HG02870 (cell line): ENCODE data around the gene CCDC157.

Experiments
- ATAC-seq: cut with Tn5 transposase; IDR thresholded peaks from one replicate; pipeline ENCODE4 v1.9.1; 2021; ENCODE audit warnings: mild to moderate bottlenecking, moderate library complexity; ENCODE audit not compliant: unreplicated experiment

The CCDC157 gene

DNA sequence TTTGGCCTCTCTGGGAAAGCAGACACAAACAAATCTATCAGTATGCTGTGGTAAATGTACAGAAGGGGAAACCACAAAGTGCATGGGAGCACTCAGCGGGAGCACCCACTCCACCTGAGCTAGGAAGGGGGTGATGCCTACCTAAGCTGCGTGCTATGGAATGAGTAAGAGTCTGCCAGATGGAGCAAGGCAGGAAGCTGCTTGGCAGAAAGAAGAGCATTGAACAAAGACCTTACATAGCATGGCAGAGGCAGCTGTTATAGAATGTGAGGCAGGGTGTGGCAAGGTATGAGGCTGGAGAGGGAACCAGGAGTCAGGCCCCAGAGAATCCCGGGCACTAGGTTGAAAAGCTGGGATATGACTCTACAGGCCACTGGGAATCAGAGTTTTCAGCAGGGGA, 55.0 kb downstream of the CCDC157 start:
- no peak for ATAC-seq

DNA sequence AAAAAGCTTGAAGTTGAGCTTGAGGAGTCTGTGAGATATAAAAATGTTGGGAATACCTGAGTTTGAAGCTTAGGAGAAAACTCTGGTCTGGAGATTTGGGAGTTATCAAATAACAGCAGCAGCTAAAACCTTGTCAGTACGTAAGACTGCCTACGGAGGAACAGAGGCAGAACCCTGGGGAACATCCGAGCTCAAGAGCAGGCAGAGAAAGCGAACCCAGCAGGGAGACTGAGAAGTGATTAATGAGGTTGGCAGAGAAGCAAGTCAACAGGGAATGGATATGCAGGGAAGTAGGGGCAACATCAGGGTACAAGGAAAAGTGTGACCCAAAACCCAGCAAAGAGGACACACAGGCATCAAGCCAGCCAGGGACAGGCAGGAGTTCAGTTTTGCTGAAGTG, 56.2 kb downstream of the CCDC157 start:
- no peak for ATAC-seq

DNA sequence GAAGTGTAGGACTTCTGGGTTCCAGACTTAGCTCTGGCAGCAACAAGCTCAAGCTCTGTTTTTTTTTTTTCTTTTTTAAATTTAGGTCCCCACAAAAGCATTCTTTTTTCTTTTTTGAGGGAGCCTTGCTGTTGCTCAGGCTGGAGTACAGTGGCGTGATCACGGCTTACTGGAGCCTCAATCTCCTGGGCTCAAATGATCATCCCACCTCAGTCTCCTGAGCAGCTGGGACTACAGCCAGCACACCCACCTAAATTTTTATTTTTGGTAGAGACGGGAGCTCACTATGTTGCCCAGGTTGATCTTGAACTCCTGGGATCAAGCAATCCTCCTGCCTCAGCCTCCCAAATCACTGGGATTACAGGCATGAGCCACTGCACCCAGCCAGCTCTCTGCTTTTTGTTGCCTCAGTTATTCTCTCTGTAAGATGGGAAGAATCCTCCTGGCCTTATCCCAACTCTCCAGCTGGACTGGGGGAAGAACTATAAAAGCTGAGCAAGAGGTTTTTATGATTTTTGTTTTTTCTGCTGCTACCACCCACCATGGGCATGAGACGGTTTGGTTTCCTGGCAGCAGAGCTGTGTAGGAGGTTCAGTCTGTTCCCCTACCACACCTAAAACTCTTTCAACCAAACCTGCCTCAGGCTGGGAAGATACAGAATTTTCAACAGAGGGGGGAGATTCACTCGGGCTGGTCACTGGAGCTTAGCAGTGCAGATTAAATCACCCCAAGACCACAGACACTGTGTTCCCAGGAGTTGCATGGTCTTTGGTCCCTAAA, 57.1 kb downstream of the CCDC157 start:
- ATAC-seq: no peak

DNA sequence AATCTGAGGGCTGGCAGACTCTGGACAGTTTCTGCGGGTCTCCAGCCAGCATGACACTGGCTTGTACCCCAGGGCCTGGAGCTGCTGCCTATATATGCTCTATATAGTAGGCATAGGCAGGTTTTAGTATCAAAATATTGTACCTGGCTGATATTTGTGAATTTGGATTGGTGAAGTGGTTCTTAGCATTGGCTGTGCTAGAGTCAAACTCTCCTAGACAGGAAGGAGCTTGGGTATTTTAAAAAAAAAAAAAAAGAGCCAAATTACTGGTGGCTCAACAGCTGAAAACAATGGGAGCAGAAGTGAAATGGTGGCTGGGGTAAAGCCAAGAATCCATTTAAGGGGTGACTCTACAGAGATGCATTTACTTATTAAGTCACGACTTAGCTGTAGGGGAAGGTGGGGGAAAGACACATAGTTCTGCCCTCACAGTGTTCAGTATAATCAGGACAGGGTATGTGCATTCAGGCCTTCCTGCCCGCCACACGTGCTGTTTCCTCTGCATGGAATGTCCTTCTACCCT, 57.8 kb downstream of the CCDC157 start:
- ATAC-seq: no peak

DNA sequence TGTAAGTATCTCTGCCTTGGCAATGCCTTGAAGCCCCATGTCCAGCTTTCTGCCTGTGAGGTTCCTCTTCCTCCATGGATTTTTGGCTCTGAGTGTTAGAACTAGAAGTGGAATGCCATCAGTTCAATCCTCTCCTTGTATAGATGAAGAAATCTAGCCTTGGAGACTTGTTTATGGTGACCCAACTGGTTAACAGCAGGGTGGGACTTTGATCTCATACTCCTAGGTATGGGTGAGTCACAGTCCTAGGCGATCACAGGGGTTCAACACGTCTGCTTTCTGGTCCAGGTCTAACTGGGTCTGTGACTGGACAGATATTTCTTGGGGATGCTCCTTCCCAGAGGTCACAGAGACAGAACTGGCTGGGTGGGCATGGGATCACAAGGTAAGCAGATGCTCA, 59.6 kb downstream of the CCDC157 start:
- no peak for ATAC-seq

DNA sequence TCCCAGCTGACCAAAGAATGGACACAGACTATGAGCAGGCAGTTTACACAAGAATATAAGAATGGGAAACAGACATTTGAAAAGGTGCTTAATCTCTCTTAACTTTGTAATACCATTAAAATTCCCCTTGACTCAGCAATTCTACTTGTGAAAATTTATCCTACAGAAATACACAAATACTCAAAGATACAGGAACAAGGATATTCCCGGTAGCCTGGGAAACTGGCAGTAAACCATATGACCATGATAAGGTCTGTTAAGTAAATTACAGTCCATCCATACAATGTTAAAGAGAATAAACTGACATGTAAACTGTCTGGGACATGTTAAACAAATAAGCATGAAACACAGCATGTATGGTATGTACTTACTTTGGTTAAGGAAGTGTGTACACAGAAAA, 60.0 kb downstream of the CCDC157 start:
- ATAC-seq: no peak

DNA sequence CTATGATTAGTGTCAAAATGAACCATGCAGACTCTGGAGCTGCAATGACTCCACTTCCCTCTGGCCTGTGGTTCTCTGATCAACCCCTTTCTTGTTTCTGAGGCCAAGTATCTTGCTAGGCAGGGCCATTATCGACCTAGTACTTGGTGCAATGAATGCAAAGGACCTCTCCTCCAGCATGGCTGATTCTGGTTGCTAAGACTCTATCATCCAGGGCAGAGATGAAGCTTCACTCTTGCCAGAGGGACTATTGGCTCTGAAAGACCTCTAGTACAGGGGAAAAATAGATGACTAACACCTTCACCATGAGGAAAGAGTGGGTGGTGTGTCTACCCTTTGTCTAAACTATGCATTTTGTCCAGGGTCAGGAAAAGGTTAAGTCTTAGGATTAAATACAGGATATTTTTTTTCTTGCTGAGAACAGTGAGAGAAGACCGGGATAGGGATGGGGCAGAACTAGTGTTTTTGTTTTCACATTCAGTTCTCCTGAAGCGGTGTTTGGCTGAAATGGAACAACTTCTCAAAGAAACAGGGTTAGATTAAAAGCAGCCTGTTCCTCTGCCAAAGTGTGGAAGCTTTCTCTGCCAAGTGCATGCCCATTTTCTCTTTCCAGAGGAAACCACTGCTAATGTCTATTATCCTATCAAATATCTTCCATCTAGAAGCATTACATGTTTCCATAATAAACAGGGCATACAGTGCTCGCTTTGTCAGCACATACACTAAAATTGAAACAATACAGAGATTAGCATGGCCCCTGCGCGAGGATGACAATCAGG, 63.7 kb downstream of the CCDC157 start:
- ATAC-seq: no peak

DNA sequence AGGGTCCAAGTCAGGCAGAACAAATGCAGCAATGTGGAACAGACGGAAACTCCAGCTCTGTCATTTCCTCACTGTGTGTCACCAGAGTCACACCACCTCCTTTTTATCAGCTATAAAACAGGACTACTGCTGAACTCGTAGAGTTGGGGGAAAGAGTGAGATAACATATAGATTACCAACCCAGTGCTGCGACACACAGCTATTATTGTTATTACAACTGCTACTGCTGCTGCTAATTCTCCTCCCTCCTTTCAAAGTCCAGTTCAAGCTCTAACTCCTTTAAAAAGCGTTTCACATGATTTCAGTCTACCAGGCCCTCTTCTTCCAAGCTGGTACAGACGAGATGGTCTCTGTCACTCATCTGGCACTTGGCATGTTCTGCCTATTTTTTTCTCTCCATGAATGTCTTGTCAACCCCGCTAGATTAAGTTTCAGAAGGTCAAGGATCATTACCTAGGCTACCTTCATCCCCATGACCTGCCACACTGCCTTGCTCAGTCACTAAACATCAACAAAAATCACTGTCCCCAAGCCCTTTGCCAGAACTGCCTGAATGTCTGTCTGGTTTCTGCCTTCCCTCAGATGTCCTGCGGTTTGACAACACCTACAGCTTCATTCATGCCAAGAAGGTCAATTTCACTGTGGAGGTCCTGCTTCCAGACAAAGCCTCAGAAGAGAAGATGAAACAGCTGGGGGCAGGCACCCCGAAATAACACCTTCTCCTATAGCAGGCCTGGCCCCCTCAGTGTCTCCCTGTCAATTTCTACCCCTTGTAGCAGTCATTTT, 65.1 kb downstream of the CCDC157 start:
- ATAC-seq: no peak

DNA sequence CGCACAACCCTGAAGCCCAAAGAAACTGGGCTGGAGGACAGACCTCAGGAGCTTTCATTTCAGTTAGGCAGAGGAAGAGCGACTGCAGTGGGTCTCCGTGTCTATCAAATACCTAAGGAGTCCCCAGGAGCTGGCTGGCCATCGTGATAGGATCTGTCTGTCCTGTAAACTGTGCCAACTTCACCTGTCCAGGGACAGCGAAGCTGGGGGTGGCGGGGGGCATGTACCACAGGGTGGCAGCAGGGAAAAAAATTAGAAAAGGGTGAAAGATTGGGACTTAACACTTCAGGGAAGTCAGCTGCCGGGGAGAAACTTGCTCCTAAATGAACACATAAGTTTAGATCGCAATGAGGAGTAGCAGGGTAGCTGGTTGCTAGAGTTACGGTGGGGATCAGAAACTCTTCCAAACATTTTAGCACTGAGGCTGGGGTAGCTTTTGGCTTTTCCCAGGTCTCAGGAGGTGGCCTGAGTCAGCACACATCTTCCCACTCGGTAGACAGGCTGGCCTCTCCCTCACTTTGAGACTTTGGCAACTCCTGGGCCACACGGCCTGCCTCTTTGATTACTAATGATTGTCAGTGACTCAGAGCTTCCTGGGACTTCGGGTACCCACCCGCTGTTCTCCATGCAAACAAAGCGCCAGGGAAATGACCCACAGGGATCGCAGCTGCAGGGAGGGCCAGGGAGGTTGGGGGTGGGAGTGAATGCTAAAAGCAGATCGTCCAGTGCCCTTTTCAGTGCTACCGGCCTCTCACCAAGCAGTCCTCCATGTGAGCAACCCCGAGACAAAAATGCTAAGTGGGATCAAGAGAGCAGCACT, 65.9 kb downstream of the CCDC157 start:
- ATAC-seq: no peak

DNA sequence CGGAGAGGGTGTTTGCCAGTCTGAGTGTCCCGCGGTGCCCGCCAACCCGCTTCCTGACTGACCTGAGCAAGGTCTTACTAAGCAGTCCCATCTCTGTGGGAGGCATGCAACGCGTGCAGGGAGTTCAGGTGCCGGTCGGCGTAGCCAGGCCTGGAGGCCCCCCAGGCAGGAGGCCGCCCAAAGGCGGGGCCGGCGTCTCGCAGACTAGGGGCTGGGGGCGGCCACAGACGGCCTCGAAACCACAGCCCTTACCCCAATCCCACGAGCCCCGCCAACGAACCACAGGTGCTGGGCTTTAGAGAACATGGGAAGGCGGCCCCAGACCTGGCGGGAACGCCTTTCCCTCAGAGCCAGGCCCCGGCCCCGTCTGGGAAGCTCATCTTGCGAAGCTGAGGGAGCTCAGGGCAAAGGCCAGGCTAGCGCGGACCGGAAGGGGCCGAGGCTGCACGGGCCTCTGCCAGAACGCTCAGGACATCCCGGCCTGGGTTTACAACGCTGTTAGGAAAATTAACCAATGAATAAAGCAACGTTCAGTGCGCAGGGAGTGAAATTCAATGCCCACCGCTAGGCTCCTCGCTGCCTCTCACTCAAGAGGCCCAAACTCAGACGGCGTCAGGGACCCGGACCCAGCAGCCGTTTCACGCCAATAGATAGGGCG, 66.6 kb downstream of the CCDC157 start:
- peak; percentile 16 for ATAC-seq

DNA sequence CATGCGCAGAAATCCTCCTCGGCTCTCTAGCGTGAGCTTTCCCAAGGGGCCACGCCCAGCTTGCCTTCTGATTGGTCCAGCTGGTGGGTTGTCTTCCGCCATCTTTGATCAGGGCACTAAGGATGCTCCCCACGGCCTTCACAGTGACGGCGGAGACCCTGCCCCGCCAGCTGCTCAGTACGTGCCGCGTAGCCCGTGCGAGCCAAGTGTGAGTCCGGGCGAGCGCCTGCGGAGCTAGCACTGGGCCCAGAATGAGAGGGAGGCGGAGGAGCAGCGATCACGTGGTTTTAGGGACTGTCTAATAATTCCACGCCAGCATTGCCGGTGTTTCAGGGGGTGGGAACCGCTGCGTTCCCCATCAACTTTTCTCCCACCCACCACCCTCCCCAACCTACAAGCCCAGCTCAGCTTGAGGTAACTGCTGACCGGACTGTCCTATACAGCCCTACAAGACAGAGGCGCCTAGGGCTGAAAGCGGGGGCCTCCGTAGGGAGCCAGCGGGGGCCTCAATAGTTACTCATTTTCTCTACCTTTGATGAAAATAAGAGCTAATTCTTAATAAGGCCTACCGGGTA, 67.2 kb downstream of the CCDC157 start:
- ATAC-seq: peak; percentile 85

DNA sequence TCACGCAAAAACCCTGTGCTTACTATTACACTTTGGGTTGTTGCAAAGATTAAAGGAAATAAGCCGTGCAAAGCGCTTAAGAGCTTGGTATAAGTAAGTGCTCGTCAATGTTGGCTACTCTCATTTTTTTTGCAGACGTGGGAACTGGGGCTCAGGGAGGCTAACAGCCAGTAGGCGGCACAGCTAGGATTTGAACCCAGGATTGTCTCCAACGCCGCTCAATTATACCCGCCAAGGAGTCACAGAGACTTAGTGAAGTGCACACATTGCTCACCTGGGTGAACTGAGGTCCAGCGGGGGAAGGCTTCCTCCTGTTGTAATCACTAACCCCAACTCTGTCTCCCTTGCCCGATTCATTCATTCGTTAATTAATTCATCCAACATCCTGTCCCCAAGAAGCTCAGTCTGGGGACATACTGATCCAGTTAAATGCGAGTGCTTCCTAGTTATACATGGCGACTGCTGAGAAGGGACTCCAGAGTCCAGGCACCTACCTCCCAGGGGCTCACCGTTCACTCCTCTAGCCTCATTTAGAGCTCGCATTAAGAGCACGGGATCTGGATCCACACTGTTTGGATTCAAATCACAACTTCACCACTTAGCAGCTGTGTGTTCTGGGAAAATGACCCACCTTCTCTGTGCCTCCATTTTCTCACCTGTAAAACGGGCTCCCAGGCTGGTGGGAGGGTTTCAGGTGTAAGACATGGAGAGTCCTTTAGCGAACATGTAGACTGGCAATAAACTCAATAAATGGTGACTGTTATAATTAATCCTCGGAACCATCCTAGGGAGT, 67.9 kb downstream of the CCDC157 start:
- no peak for ATAC-seq

DNA sequence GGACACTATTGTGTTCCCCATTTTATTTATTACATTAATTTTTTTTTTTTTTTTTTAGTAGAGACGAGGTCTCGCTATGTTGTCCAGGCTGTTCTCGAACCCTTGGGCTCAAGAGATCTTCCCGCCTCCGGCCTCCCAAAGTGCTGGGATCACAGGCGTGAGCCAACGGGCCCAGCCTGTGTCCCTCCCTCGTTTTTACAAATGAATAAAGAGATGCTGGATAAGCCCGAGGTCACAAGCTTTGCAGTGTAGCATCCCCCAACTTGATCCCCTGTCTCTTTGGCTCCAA, 68.5 kb downstream of the CCDC157 start:
- ATAC-seq: no peak

DNA sequence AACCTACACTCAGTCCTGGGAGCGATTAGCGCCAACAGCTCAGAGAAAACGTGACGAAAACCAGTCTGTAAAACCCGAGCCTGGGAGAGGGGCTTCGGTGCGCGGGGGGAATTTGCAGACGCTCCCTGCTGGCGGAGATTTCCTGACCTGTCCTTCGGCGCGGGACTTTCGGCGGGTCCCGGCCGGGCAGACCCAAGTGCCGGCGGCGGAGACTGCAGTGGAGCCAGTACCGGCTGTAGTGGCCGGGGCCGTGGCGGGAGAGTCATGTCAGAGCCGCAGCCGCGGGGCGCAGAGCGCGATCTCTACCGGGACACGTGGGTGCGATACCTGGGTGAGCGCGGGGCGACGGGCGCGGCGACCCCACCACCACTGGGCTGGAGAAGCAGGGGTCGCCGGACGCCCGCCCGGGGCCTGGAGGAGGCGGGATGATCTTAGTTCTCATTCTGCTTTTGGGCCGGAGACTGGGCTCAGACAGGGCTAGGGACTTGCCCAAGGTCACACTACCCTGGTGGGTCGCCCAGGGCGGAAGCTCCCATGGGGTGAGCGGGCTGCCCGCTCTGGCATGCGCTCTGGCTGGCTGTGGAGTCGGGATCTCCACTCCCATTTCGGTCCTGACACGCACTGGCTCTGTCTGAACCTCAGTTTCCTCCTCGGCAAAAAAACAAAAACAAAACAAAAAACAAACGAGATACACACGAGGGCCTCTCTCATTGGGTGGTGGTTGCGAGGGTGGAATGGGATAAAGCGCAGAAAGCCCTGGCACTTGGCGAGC, 69.0 kb downstream of the CCDC157 start, which contains the start of gene MTFP1:
Gene MTFP1, plus strand, starts transcription at position 153 of the 772 bp plus-strand sequence. Its CDS starts 112 bp downstream, at position 265.
- no peak for ATAC-seq
